Rectal smooth muscle tissue (tissue), 1 donor: Measurements from ENCODE around the gene MTHFR.

Experiments
- H3K27ac ChIP-seq: one replicate; pipeline ENCODE4 v1.7.0; 2013; ENCODE audit warnings: low read depth, low read length, inconsistent platforms
- H3K27me3 ChIP-seq: one replicate; pipeline ENCODE4 v1.7.0; 2013; ENCODE audit warnings: low read length; ENCODE audit not compliant: control insufficient read depth, insufficient read depth
- H3K36me3 ChIP-seq: one replicate; pipeline ENCODE4 v1.7.0; 2013; ENCODE audit warnings: low read length; ENCODE audit not compliant: control insufficient read depth, insufficient read depth
- H3K4me1 ChIP-seq: one replicate; pipeline ENCODE4 v1.7.0; 2013; ENCODE audit warnings: low read length; ENCODE audit not compliant: control insufficient read depth, insufficient read depth
- H3K4me3 ChIP-seq: one replicate; pipeline ENCODE4 v1.7.0; 2013; ENCODE audit warnings: low read length
- H3K9ac ChIP-seq: one replicate; pipeline ENCODE4 v1.7.0; 2013; ENCODE audit warnings: low read length

MTHFR gene

DNA sequence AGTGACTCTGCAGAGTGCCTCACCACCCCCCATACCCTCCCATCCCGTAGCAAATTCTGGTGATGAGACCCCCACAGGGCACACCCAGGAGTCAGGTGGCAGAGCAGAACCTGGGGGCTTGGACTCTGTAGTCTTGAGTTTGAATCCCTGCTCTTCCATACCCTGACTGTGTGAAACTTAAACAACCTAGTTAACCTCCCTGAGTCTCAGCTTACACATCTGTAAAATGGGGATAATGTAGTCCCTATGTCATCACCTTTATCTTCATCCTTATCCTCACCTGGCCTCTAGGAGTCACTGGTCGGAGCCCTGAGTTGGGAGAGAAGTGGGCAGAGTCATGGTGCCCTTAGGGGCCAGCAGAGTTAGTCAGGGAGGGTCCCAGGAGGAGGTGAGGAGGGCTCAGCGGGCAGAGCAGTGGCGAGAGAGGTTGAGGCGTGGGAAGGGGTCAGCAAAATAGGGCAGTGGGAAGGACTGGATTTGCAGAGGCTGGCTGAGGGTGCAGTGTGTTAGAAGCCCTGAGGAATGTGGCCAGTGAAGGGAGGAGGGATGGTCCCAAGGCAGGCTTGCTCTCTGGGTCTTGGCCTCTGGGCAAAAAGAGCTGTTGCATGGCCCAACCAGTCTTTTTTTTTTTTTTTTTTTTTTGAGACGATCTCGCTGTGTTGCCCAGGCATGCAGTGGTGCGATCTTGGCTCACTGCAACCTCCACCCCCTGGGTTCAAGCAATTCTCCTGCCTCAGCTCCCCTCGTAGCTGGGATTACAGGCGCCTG, 25.2 kb downstream of the MTHFR start:
- Histone ChIP-seq H3K36me3 (no peaks in the 10 kb centered on the region), H3K27ac (no peak overlapping the region), H3K9ac (no peak overlapping the region), H3K4me1 (no peaks in the 10 kb centered on the region), H3K4me3 (no peak overlapping the region), H3K27me3 (no peaks in the 10 kb centered on the region)

DNA sequence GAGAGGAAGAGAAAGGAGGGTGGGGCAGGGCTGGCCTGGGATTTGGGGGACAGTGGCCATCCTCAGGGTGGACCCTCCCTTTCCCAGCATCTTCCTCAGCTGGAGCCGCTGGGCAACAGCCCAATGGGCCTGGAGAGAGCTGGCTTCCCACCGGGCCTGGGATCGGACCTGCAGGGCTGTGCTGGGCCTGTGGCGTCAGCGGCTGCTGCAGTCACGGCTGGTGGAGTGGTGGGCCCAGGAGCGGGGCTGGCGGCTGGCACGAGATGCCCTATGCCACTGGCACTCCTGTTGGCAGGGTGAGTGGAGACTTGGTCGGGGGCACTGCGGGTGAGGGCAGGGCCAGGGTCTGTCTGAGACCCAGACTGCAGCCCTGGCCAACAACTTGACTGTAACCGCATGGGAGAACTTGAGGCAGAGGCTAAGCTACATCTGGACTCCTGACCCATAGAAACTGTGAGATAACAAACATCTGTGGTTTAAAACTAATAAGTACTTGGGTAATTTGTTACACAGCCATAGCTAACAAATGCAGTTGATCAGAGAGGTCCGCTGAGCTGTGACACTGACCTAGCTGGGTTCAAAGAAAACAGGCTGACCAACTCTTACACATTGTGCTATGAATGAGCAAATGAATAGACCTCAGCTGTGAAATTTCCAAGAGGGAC, 25.9 kb downstream of the MTHFR start:
- Histone ChIP-seq H3K36me3 (no peaks in the 10 kb centered on the region), H3K27ac (no peak overlapping the region), H3K4me1 (no peaks in the 10 kb centered on the region), H3K9ac (no peak overlapping the region), H3K27me3 (no peaks in the 10 kb centered on the region), H3K4me3 (no peak overlapping the region)

- Histone ChIP-seq H3K27me3 (no peaks in the 10 kb centered on the region), H3K4me1 (no peaks in the 10 kb centered on the region), H3K4me3 (no peak overlapping the region), H3K36me3 (no peaks in the 10 kb centered on the region), H3K9ac (no peak overlapping the region), H3K27ac (no peak overlapping the region)
Measured at GRCh38 chr1:11778844-11779623, 26.7 kb downstream of the MTHFR start.

DNA sequence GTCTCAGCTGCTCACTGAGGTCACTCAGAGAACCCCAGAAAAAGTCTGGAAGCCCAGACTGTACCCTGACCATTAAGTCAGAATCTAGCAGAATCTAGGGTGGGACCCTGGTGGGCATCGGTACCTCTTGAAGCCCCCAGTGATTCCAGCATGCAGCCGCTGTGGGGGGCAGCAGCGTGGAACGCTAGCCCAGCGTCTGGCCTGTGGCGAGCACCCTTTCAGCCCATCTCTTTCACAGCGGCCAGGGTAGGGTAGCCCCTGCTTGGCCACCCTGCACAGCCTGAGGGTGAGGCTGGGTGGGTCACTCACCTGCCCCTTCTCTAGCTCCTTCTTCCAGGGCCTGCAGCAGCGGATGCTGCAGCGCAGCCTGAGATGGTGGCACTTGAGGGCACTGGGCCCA, 27.4 kb downstream of the MTHFR start:
- H3K27me3 ChIP-seq, result no peaks in the 10 kb centered on the region

GRCh38 chr1:11777658-11778322, 28.0 kb downstream of the MTHFR start:
- Histone ChIP-seq H3K4me3 (no peak overlapping the region), H3K4me1 (no peaks in the 10 kb centered on the region), H3K36me3 (no peaks in the 10 kb centered on the region), H3K27ac (no peak overlapping the region), H3K9ac (no peak overlapping the region), H3K27me3 (no peaks in the 10 kb centered on the region)

More for the DNA sequence above, 27.4 kb downstream of the MTHFR start:
- Histone ChIP-seq H3K4me3 (no peak overlapping the region), H3K27ac (no peak overlapping the region), H3K9ac (no peak overlapping the region), H3K36me3 (no peaks in the 10 kb centered on the region), H3K4me1 (no peaks in the 10 kb centered on the region)

- Histone ChIP-seq H3K9ac (no peak overlapping the region), H3K4me1 (no peaks in the 10 kb centered on the region), H3K4me3 (no peak overlapping the region), H3K27me3 (no peaks in the 10 kb centered on the region), H3K36me3 (no peaks in the 10 kb centered on the region), H3K27ac (no peak overlapping the region)
Measured at GRCh38 chr1:11774753-11775152, 31.0 kb downstream of the MTHFR start.

- Histone ChIP-seq H3K36me3 (no peaks in the 10 kb centered on the region), H3K4me1 (no peaks in the 10 kb centered on the region), H3K27ac (no peak overlapping the region)
Measured at GRCh38 chr1:11772458-11772857, 33.3 kb downstream of the MTHFR start.

DNA sequence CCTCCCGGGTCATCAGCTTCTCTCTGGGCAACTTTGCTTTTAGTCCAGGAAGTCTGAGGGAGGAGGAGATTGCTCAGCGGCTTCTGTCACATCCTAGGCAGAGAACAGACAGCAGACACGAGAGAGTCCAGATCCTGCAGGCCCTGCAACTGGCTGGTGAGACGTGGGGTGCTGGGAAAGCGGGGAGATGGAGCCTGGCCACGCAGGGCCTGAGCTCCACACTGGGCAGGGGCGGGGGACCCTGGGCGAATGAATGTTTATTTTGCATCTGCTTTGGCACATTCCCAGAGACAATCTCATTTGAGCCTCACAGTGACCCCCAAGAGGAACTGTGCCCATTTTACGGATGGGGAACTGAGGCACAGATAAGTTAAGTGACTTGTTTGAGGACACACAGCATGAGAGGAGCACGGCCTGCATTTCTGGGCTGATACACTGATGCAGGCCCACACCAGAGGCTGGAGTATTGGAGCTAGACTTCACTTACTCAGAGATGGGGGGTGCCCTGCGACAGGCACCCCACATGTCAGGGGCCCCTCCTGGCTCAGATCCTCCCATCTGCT, 34.2 kb downstream of the MTHFR start:
- Histone ChIP-seq H3K4me1 (no peaks in the 10 kb centered on the region), H3K36me3 (no peaks in the 10 kb centered on the region), H3K9ac (no peak overlapping the region), H3K27ac (no peak overlapping the region), H3K4me3 (no peak overlapping the region), H3K27me3 (no peaks in the 10 kb centered on the region)

More at GRCh38 chr1:11772458-11772857, 33.3 kb downstream of the MTHFR start:
- Histone ChIP-seq H3K9ac (no peak overlapping the region), H3K4me3 (no peak overlapping the region), H3K27me3 (no peaks in the 10 kb centered on the region)

- no peak overlapping the region for H3K4me3 ChIP-seq
- no peaks in the 10 kb centered on the region for H3K4me1 ChIP-seq
- no peaks in the 10 kb centered on the region for H3K36me3 ChIP-seq
- no peaks in the 10 kb centered on the region for H3K27me3 ChIP-seq
- H3K27ac ChIP-seq, result no peak overlapping the region
- no peak overlapping the region for H3K9ac ChIP-seq
Measured at GRCh38 chr1:11770011-11770410, 35.8 kb downstream of the MTHFR start.

GRCh38 chr1:11769274-11769673, 36.5 kb downstream of the MTHFR start:
- Histone ChIP-seq H3K36me3 (no peaks in the 10 kb centered on the region), H3K27me3 (no peaks in the 10 kb centered on the region), H3K4me1 (no peaks in the 10 kb centered on the region), H3K4me3 (no peak overlapping the region), H3K9ac (no peak overlapping the region), H3K27ac (no peak overlapping the region)

GRCh38 chr1:11768821-11769220, 36.9 kb downstream of the MTHFR start:
- Histone ChIP-seq H3K4me1 (no peaks in the 10 kb centered on the region), H3K4me3 (no peak overlapping the region), H3K36me3 (no peaks in the 10 kb centered on the region), H3K27ac (no peak overlapping the region), H3K27me3 (no peaks in the 10 kb centered on the region), H3K9ac (no peak overlapping the region)
